ENCODE measurements around the gene CBX7. TPM values are rescaled to one million over a fixed set of nuclear protein-coding genes. Genes with fewer than 3 reads are reported as not detected.

The CBX7 gene
- total and polyA plus RNA-seq, 9 of the 15 experiments (the other 6 are each of a cell fraction or from before 2014, with no cell fraction given) = 0.04 to 5.2 (median 2.8) TPM

DNA sequence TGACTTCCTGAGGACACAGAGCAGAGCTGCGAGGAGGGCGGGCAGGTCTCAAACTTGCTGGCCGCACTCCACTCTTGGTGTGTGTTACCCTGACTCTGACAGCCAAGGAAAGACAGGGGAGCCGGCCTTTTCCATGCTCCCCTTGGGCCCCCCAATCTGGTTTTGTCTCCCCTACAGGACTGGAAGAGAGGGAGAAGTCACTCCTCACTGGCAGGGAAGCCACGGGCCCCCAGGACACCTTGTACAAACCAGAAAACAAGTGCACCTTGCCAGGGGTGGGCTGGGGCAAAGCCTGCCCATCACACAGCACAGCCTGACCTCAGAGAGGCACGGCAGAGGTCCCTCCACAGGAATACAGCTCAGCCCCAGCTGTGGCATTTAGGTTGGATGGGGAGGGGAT is 20.2 kb downstream of the CBX7 start:
- Histone ChIP-seq H3K79me2 (ENCODE audit: control insufficient read depth, insufficient read depth, low read length) (no peaks in the 10 kb centered on the region), H3K36me3 (ENCODE audit: control insufficient read depth, insufficient read depth, low read length) (no peaks in the 10 kb centered on the region), H3K27me3 (ENCODE audit: control insufficient read depth in 2 of 2, insufficient read depth in 2 of 2, low read length in 2 of 2) (no peaks in the 10 kb centered on the region), H2AFZ (ENCODE audit: low read depth, low read length) (no peak overlapping the region), H3K9ac (ENCODE audit: insufficient read depth in 1 of 2, low read depth in 2 of 2, low read length in 2 of 2) (no peak overlapping the region), H4K20me1 (replicated peaks; ENCODE audit: control insufficient read depth, insufficient read depth, low read length) (no peaks in the 10 kb centered on the region), H3K9me3 (replicated peaks; ENCODE audit: control insufficient read depth, insufficient read depth, low read depth, low read length) (no peaks in the 10 kb centered on the region), H3K4me3 (no peak overlapping the region), H3K27ac (ENCODE audit: extremely low read depth, low read depth, low read length) (no peak overlapping the region), H3K9me1 (ENCODE audit: control insufficient read depth, insufficient read depth, low read length) (no peaks in the 10 kb centered on the region), H3K4me2 (ENCODE audit: insufficient read depth, low read length) (no peak overlapping the region), H3K4me1 (replicated peaks in 1 of 2; ENCODE audit: control insufficient read depth in 2 of 2, insufficient read depth in 2 of 2, low read length in 2 of 2) (peaks cover 13 to 28% of the 10 kb centered on the region in 2 experiments)
- ATAC-seq (no peak), DNase-seq (ENCODE audit: extremely low read depth in 1 of 4, low spot score in 3 of 4) (no peak), FAIRE-seq (no peak)
- intact Hi-C loops (cut with micrococcal nuclease) = no loop called here
- ChIA-PET CTCF (ENCODE audit: low intra/inter-chr PET ratio) (no interaction called here), POLR2A (interaction anchor here (0.5 kb wide), 1 partner anchor 383 kb away, joined by 3 read pairs; no protein-coding TSS in a partner anchor)
- no TSS peak for BruUV-seq (replicated peaks)
- in situ Hi-C loops (cut with MboI) = no loop called here
- TF ChIP-seq ZNF274 (IDR thresholded peaks at IDR 0.05; ENCODE audit: borderline replicate concordance, low read depth, low read length) (no peak), ZNF444 (CRISPR knock-in tag; IDR thresholded peaks at IDR 0.05) (no peak), MXD1 (CRISPR knock-in tag; IDR thresholded peaks at IDR 0.05; ENCODE audit: borderline replicate concordance, poor library complexity, severe bottlenecking) (no peak), ZKSCAN1 (IDR thresholded peaks at IDR 0.05; ENCODE audit: low read depth, low read length) (no peak), ZNF449 (CRISPR knock-in tag; IDR thresholded peaks at IDR 0.05) (no peak), BHLHE40 (IDR thresholded peaks at IDR 0.05; ENCODE audit: low read length) (no peak), ZNF764 (CRISPR knock-in tag; IDR thresholded peaks at IDR 0.05; ENCODE audit: low read depth) (no peak)
- TF ChIP-seq, protein P1, sequence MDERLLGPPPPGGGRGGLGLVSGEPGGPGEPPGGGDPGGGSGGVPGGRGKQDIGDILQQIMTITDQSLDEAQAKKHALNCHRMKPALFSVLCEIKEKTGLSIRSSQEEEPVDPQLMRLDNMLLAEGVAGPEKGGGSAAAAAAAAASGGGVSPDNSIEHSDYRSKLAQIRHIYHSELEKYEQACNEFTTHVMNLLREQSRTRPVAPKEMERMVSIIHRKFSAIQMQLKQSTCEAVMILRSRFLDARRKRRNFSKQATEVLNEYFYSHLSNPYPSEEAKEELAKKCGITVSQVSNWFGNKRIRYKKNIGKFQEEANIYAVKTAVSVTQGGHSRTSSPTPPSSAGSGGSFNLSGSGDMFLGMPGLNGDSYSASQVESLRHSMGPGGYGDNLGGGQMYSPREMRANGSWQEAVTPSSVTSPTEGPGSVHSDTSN (CRISPR knock-in tag; IDR thresholded peaks at IDR 0.05; ENCODE audit: low read depth) = no peak
- TF ChIP-seq, protein P1 (tag; conservative IDR thresholded peaks at IDR 0.05; ENCODE audit: low read depth) = no peak
- 39% methylated on average over 5 of the region's 6 CpGs for WGBS (ENCODE audit: insufficient coverage, low coverage, missing lambda C conversion rate)

Measured in K562 (cell line).